WTC11 (cell line): ENCODE results near the gene PREX1. TPM values are rescaled to one million over a fixed set of nuclear protein-coding genes. Genes with fewer than 3 reads are reported as not detected.

Experiments used
- ATAC-seq: fragments of 200-7000 bp; cut with Tn5 transposase; 2 replicates; pipeline ENCODE4 v1.10.0; 2021; ENCODE audit warnings: mild to moderate bottlenecking, moderate library complexity
- CTCF ChIA-PET: fragments of 300-600 bp; sonication (Branson Sonifier 250); formaldehyde crosslinking; loops from one replicate; lab custom pipeline; 2021; ENCODE audit warnings: antibody characterized with exemption; lab: Charles Lee
- POLR2A ChIA-PET: fragments of 350-600 bp; sonication (Branson Sonifier 250); formaldehyde crosslinking; loops from one replicate; lab custom pipeline; 2021; ENCODE audit warnings: antibody characterized with exemption; lab: Charles Lee
- DNase-seq: peaks from one replicate; pipeline ENCODE4 v3.0.0; 2021; ENCODE audit warnings: low spot score
- H3K27ac Mint-ChIP-seq: 2 replicates; pipeline ENCODE4 v1.8.0; 2021; ENCODE audit warnings: mixed read lengths
- H3K27me3 Mint-ChIP-seq: 2 replicates; pipeline ENCODE4 v1.8.0; 2021; ENCODE audit warnings: low read depth, mild to moderate bottlenecking, moderate library complexity, mixed read lengths
- H3K36me3 Mint-ChIP-seq: 2 replicates; pipeline ENCODE4 v1.8.0; 2021; ENCODE audit warnings: mixed read lengths
- H3K4me1 Mint-ChIP-seq: 2 replicates; pipeline ENCODE4 v1.8.0; 2022; ENCODE audit warnings: mixed read lengths
- H3K4me3 Mint-ChIP-seq: 2 replicates; pipeline ENCODE4 v1.8.0; 2021; ENCODE audit warnings: mild to moderate bottlenecking, moderate library complexity, mixed read lengths
- H3K9me3 Mint-ChIP-seq: 2 replicates; pipeline ENCODE4 v1.8.0; 2021; ENCODE audit warnings: mixed read lengths
- ATF3 ChIP-seq: sonication (generic); formaldehyde crosslinking; conservative IDR thresholded peaks from 2 replicates; pipeline ENCODE4 v1.8.1; 2022; ENCODE audit warnings: mild to moderate bottlenecking, missing genetic modification reagents
- CBFB ChIP-seq: sonication (generic); formaldehyde crosslinking; IDR thresholded peaks from 2 replicates; pipeline ENCODE4 v1.8.1; 2022; ENCODE audit warnings: mild to moderate bottlenecking, low read depth, missing genetic modification reagents
- CREB1 ChIP-seq: sonication (generic); formaldehyde crosslinking; IDR thresholded peaks from 2 replicates; pipeline ENCODE4 v1.8.0; 2023; ENCODE audit warnings: mild to moderate bottlenecking, missing genetic modification reagents
- ELF4 ChIP-seq: sonication (generic); formaldehyde crosslinking; IDR thresholded peaks from 2 replicates; pipeline ENCODE4 v1.8.1; 2022; ENCODE audit warnings: low read depth, mild to moderate bottlenecking, moderate library complexity, missing genetic modification reagents
- FOXP1 ChIP-seq: sonication (generic); formaldehyde crosslinking; IDR thresholded peaks from 2 replicates; pipeline ENCODE4 v1.8.0; 2022; ENCODE audit warnings: missing genetic modification reagents, mild to moderate bottlenecking, moderate library complexity, borderline replicate concordance
- IRF1 ChIP-seq: sonication (generic); formaldehyde crosslinking; IDR thresholded peaks from 2 replicates; pipeline ENCODE4 v1.8.0; 2023; ENCODE audit warnings: missing genetic modification reagents
- MAX ChIP-seq: sonication (generic); formaldehyde crosslinking; IDR thresholded peaks from 2 replicates; pipeline ENCODE4 v1.8.0; 2022; ENCODE audit warnings: mild to moderate bottlenecking, missing genetic modification reagents
- MLX ChIP-seq: sonication (generic); formaldehyde crosslinking; IDR thresholded peaks from 2 replicates; pipeline ENCODE4 v1.8.1; 2023; ENCODE audit warnings: mild to moderate bottlenecking, missing genetic modification reagents, moderate library complexity
- NFYB ChIP-seq: sonication (generic); formaldehyde crosslinking; conservative IDR thresholded peaks from 2 replicates; pipeline ENCODE4 v1.8.0; 2022; ENCODE audit warnings: low read depth, missing genetic modification reagents
- NR2C2 ChIP-seq: sonication (generic); formaldehyde crosslinking; IDR thresholded peaks from 2 replicates; pipeline ENCODE4 v1.8.0; 2022; ENCODE audit warnings: mild to moderate bottlenecking, missing genetic modification reagents
- OVOL2 ChIP-seq: fragments of 250-450 bp; sonication (Bioruptor Pico); IDR thresholded peaks from 2 replicates; pipeline ENCODE4 v1.9.0; 2021; ENCODE audit warnings: mild to moderate bottlenecking, borderline replicate concordance
- RELA ChIP-seq: sonication (generic); formaldehyde crosslinking; IDR thresholded peaks from 2 replicates; pipeline ENCODE4 v1.8.1; 2022; ENCODE audit warnings: missing genetic modification reagents, mild to moderate bottlenecking, borderline replicate concordance
- RORB ChIP-seq: fragments of 250-450 bp; sonication (Bioruptor Pico); IDR thresholded peaks from 2 replicates; pipeline ENCODE4 v1.9.0; 2021; ENCODE audit warnings: mild to moderate bottlenecking
- SMAD4 ChIP-seq: sonication (generic); formaldehyde crosslinking; IDR thresholded peaks from 2 replicates; pipeline ENCODE4 v1.8.0; 2022; ENCODE audit warnings: mild to moderate bottlenecking, missing genetic modification reagents
- TP53 ChIP-seq: sonication (generic); formaldehyde crosslinking; IDR thresholded peaks from 2 replicates; pipeline ENCODE4 v1.8.1; 2023; ENCODE audit warnings: mild to moderate bottlenecking, missing genetic modification reagents
- USF1 ChIP-seq: sonication (generic); formaldehyde crosslinking; IDR thresholded peaks from 2 replicates; pipeline ENCODE4 v1.8.0; 2022; ENCODE audit warnings: mild to moderate bottlenecking, missing genetic modification reagents
- USF2 ChIP-seq: sonication (generic); formaldehyde crosslinking; IDR thresholded peaks from 2 replicates; pipeline ENCODE4 v1.8.1; 2023; ENCODE audit warnings: mild to moderate bottlenecking, missing genetic modification reagents, moderate library complexity
- ZBTB21 ChIP-seq: sonication (generic); formaldehyde crosslinking; IDR thresholded peaks from 2 replicates; pipeline ENCODE4 v1.8.1; 2023; ENCODE audit warnings: mild to moderate bottlenecking, missing genetic modification reagents, borderline replicate concordance
- ZNF121 ChIP-seq: sonication (generic); formaldehyde crosslinking; IDR thresholded peaks from 2 replicates; pipeline ENCODE4 v1.8.0; 2023; ENCODE audit warnings: missing genetic modification reagents
- ZNF232 ChIP-seq: sonication (generic); formaldehyde crosslinking; IDR thresholded peaks from 2 replicates; pipeline ENCODE4 v1.8.0; 2022; ENCODE audit warnings: mild to moderate bottlenecking, missing genetic modification reagents
- ZNF512 ChIP-seq: sonication (generic); formaldehyde crosslinking; IDR thresholded peaks from 2 replicates; pipeline ENCODE4 v1.8.1; 2022; ENCODE audit warnings: missing genetic modification reagents, borderline replicate concordance
- ZSCAN18 ChIP-seq: fragments of 250-450 bp; sonication (Bioruptor Pico); IDR thresholded peaks from 2 replicates; pipeline ENCODE4 v2.1.2; 2022; ENCODE audit warnings: mild to moderate bottlenecking, moderate library complexity
- total RNA-seq: library from RNA; stranded (reverse); gene quantifications from 3 replicates; pipeline ENCODE4 v1.2.3, GENCODE V29; 2021

Gene PREX1
- total RNA-seq, 1 experiment from 2014 or later = 17.3 TPM

- Mint-ChIP-seq H3K4me1 (peaks cover 12% of the 10 kb centered on the region), H3K36me3 (no peaks in the 10 kb centered on the region), H3K9me3 (no peaks in the 10 kb centered on the region), H3K27me3 (no peaks in the 10 kb centered on the region), H3K4me3 (no peak overlapping the region), H3K27ac (no peak overlapping the region)
- ATAC-seq = no peak
- no peak for DNase-seq
- TF ChIP-seq NFYB (CRISPR knock-in tag) = no peak
- no peak for TF ChIP-seq FOXP1 (CRISPR knock-in tag)
- no peak for TF ChIP-seq ZNF512 (CRISPR knock-in tag)
- TF ChIP-seq ZNF121 = no peak
- TF ChIP-seq RORB = no peak
- TF ChIP-seq OVOL2 (CRISPR knock-in tag) = no peak
- TF ChIP-seq TP53 (CRISPR knock-in tag) = no peak
- no peak for TF ChIP-seq SMAD4 (CRISPR knock-in tag)
- TF ChIP-seq IRF1 (CRISPR knock-in tag) = no peak
- ChIA-PET POLR2A (no interaction called here), CTCF (interaction anchor here (0.9 kb wide), 1 partner anchor 36 kb away, joined by 3 read pairs; no protein-coding TSS in a partner anchor)
These were observed 108.8 kb downstream of the PREX1 start for GRCh38 chr20:48718786-48719578.

GRCh38 chr20:48717680-48718223, 110.0 kb downstream of the PREX1 start:
- ChIA-PET POLR2A (no interaction called here), CTCF (interaction anchor here (1.2 to 2.3 kb wide), 3 partner anchors 11 to 60 kb away, joined by 4 to 10 read pairs (median 5); no protein-coding TSS in a partner anchor)
- H3K9me3 Mint-ChIP-seq = no peaks in the 10 kb centered on the region
- DNase-seq (no peak), ATAC-seq (no peak)
- no peaks in the 10 kb centered on the region for H3K27me3 Mint-ChIP-seq
- no peak overlapping the region for H3K4me3 Mint-ChIP-seq
- TF ChIP-seq ZNF232 (CRISPR knock-in tag) (no peak), ELF4 (CRISPR knock-in tag) (no peak), FOXP1 (CRISPR knock-in tag) (no peak), MAX (CRISPR knock-in tag) (no peak), ZSCAN18 (CRISPR knock-in tag) (no peak), MLX (CRISPR knock-in tag) (no peak), CREB1 (no peak), RELA (CRISPR knock-in tag) (no peak), NR2C2 (CRISPR knock-in tag) (no peak), USF2 (CRISPR knock-in tag) (no peak), ZBTB21 (CRISPR knock-in tag) (no peak), RORB (no peak), USF1 (CRISPR knock-in tag) (no peak), CBFB (CRISPR knock-in tag) (no peak), ATF3 (no peak)
- H3K36me3 Mint-ChIP-seq = no peaks in the 10 kb centered on the region
- H3K4me1 Mint-ChIP-seq = peaks cover 7% of the 10 kb centered on the region
- no peak overlapping the region for H3K27ac Mint-ChIP-seq
